H1 (cell line): ENCODE results near the gene SPATA6L. TPM values are rescaled to one million over a fixed set of nuclear protein-coding genes. Genes with fewer than 3 reads are reported as not detected.
A peak's percentile ranks its signal among the peaks of the same experiment; 100 is the strongest.

Experiments
- CTCF ChIA-PET: fragments of 300-600 bp; sonication (Branson Sonifier 250); formaldehyde crosslinking; loops from one replicate; lab custom pipeline; 2021; ENCODE audit not compliant: partially characterized antibody; lab: Charles Lee
- POLR2A ChIA-PET: fragments of 300-600 bp; sonication (Branson Sonifier 250); formaldehyde crosslinking; loops from one replicate; lab custom pipeline; 2021; ENCODE audit warnings: inconsistent platforms; ENCODE audit not compliant: partially characterized antibody; lab: Charles Lee
- DNase-seq, 2 experiments: peaks; one replicate each; pipeline versions ENCODE4 v3.0.0 to v3.0.0-alpha.2; 2010 to 2022; ENCODE audit warnings: low spot score in 2 of 2, low read depth in 1 of 2, mixed read lengths in 1 of 2
- FAIRE-seq: peaks from 2 replicates; lab custom pipeline; 2011; peaks lifted over from hg19 to GRCh38; lab: Jason Lieb, UNC
- H2AFZ ChIP-seq: 2 replicates; pipeline ENCODE4 v1.8.1; 2012; ENCODE audit warnings: low read length, inconsistent platforms
- H2AK5ac ChIP-seq: 2 replicates; pipeline ENCODE4 v1.6.1; 2013; ENCODE audit warnings: low read depth, low read length
- H2BK120ac ChIP-seq: replicated peaks from 2 replicates; pipeline ENCODE3; 2013; ENCODE audit warnings: low read depth, low read length, inconsistent platforms
- H2BK12ac ChIP-seq: 2 replicates; pipeline ENCODE4 v1.6.1; 2013; ENCODE audit warnings: low read depth, low read length
- H2BK15ac ChIP-seq: 2 replicates; pipeline ENCODE4 v1.6.1; 2013; ENCODE audit warnings: low read length
- H2BK20ac ChIP-seq: 2 replicates; pipeline ENCODE4 v1.6.1; 2013; ENCODE audit warnings: low read length
- H2BK5ac ChIP-seq: 2 replicates; pipeline ENCODE4 v1.6.1; 2013; ENCODE audit warnings: low read depth, low read length
- H3K14ac ChIP-seq: 2 replicates; pipeline ENCODE4 v1.6.1; 2013; ENCODE audit warnings: inconsistent platforms; ENCODE audit not compliant: insufficient read length
- H3K18ac ChIP-seq: 2 replicates; pipeline ENCODE4 v1.6.1; 2013; ENCODE audit warnings: low read length; ENCODE audit errors: extremely low read depth
- H3K23ac ChIP-seq: 2 replicates; pipeline ENCODE4 v1.6.1; 2013; ENCODE audit warnings: inconsistent platforms; ENCODE audit not compliant: insufficient read length
- H3K23me2 ChIP-seq: 2 replicates; pipeline ENCODE4 v1.6.1; 2013; ENCODE audit warnings: low read depth, low read length
- H3K27ac ChIP-seq: 2 replicates; pipeline ENCODE4 v1.6.1; 2011; ENCODE audit warnings: low read depth, low read length, inconsistent platforms
- H3K27me3 ChIP-seq, 4 experiments: replicated peaks in 1 of 4; 1 replicate in 1 of 4; 2 replicates in 3 of 4; pipeline versions ENCODE4 v1.6.1 to v1.8.1; 2011 to 2013; ENCODE audit warnings: low read length in 3 of 4, mild to moderate bottlenecking in 3 of 4, inconsistent platforms in 2 of 4, mixed read lengths in 2 of 4, moderate library complexity in 1 of 4; ENCODE audit not compliant: control insufficient read depth in 3 of 4, insufficient read depth in 3 of 4; ENCODE audit errors: extremely low read depth in 1 of 4
- H3K36me3 ChIP-seq, 4 experiments: 2 replicates each; pipeline versions ENCODE4 v1.6.1 to v1.8.1; 2011 to 2013; ENCODE audit warnings: mild to moderate bottlenecking in 4 of 4, low read length in 3 of 4, moderate library complexity in 2 of 4, control low read depth in 1 of 4, inconsistent platforms in 1 of 4; ENCODE audit not compliant: insufficient read depth in 4 of 4, control insufficient read depth in 2 of 4
- H3K4ac ChIP-seq: replicated peaks from 2 replicates; pipeline ENCODE3; 2013; ENCODE audit warnings: low read length, low read depth, mixed read lengths, inconsistent platforms; ENCODE audit not compliant: insufficient read length
- H3K4me1 ChIP-seq, 4 experiments: replicated peaks in 1 of 4; 1 replicate in 1 of 4; 2 replicates in 3 of 4; pipeline versions ENCODE4 v1.6.1 to v1.8.1; 2011 to 2013; ENCODE audit warnings: low read length in 3 of 4, inconsistent platforms in 2 of 4, mixed read lengths in 1 of 4; ENCODE audit not compliant: insufficient read depth in 4 of 4, control insufficient read depth in 3 of 4
- H3K4me2 ChIP-seq, 2 experiments: 2 replicates each; pipeline versions ENCODE4 v1.6.1 to v1.8.1; 2011 to 2013; ENCODE audit warnings: low read depth in 2 of 2, low read length in 2 of 2, control low read depth in 1 of 2, inconsistent platforms in 1 of 2, mild to moderate bottlenecking in 1 of 2; ENCODE audit not compliant: insufficient read depth in 1 of 2
- H3K4me3 ChIP-seq, 4 experiments: fragments of 200-600, 300-600 bp in 1 of 4; sonication (generic), shearing (Covaris generic), sonication (Bioruptor Twin) in 1 of 4; 2 replicates each; pipeline versions ENCODE4 v1.5.1 to v1.8.1; 2011 to 2016; ENCODE audit warnings: low read length in 4 of 4, low read depth in 3 of 4, control low read depth in 2 of 4, inconsistent platforms in 2 of 4, mild to moderate bottlenecking in 2 of 4, mixed read lengths in 1 of 4, moderate library complexity in 1 of 4; ENCODE audit not compliant: insufficient read depth in 2 of 4; ENCODE audit errors: extremely low read depth in 1 of 4
- H3K56ac ChIP-seq: replicated peaks from 2 replicates; pipeline ENCODE3; 2013; ENCODE audit warnings: low read depth, mild to moderate bottlenecking, mixed read lengths, low read length, inconsistent platforms; ENCODE audit not compliant: insufficient read length
- H3K79me1 ChIP-seq: 2 replicates; pipeline ENCODE4 v1.6.1; 2013; ENCODE audit warnings: low read depth, low read length, control low read depth
- H3K79me2 ChIP-seq, 2 experiments: 2 replicates each; pipeline versions ENCODE4 v1.6.1 to v1.8.1; 2012 to 2013; ENCODE audit warnings: low read length in 2 of 2, mild to moderate bottlenecking in 2 of 2, inconsistent platforms in 1 of 2; ENCODE audit not compliant: insufficient read depth in 2 of 2, control insufficient read depth in 1 of 2
- H3K9ac ChIP-seq, 4 experiments: replicated peaks in 1 of 4; 1 replicate in 1 of 4; 2 replicates in 3 of 4; pipeline versions ENCODE4 v1.6.1 to v1.8.1; 2011 to 2013; ENCODE audit warnings: low read depth in 3 of 4, low read length in 3 of 4, control low read depth in 2 of 4, mild to moderate bottlenecking in 2 of 4, moderate library complexity in 2 of 4, inconsistent platforms in 1 of 4; ENCODE audit errors: extremely low read depth in 1 of 4
- H3K9me3 ChIP-seq, 2 experiments: 2 replicates each; pipeline versions ENCODE4 v1.6.1 to v1.8.1; 2012 to 2013; ENCODE audit warnings: mild to moderate bottlenecking in 2 of 2, moderate library complexity in 2 of 2, control low read depth in 1 of 2, inconsistent platforms in 1 of 2, low read depth in 1 of 2, low read length in 1 of 2, mixed read lengths in 1 of 2; ENCODE audit not compliant: insufficient read depth in 2 of 2
- H4K20me1 ChIP-seq, 2 experiments: replicated peaks in 1 of 2; 2 replicates each; pipeline versions ENCODE3 to v1.8.1; 2011 to 2013; ENCODE audit warnings: inconsistent platforms in 2 of 2, low read length in 2 of 2, mild to moderate bottlenecking in 1 of 2; ENCODE audit not compliant: insufficient read depth in 2 of 2, control insufficient read depth in 1 of 2
- H4K5ac ChIP-seq: 2 replicates; pipeline ENCODE4 v1.6.1; 2013; ENCODE audit warnings: low read length, low read depth, mixed read lengths, inconsistent platforms; ENCODE audit not compliant: insufficient read length
- H4K8ac ChIP-seq: 2 replicates; pipeline ENCODE4 v1.8.0; 2013; ENCODE audit warnings: mild to moderate bottlenecking, moderate library complexity, low read length, inconsistent platforms; ENCODE audit not compliant: insufficient read depth; ENCODE audit errors: extremely low read depth
- H4K91ac ChIP-seq: replicated peaks from 2 replicates; pipeline ENCODE3; 2013; ENCODE audit warnings: low read length, mixed read lengths, inconsistent platforms; ENCODE audit not compliant: insufficient read length
- CBX8 ChIP-seq: fragments of 300-800, 300-1000 bp; sonication (generic); IDR thresholded peaks from 2 replicates; pipeline ENCODE4 v1.7.1; 2016; ENCODE audit warnings: low read depth, low read length, borderline replicate concordance
- CHD2 ChIP-seq: IDR thresholded peaks from 2 replicates; pipeline ENCODE4 v1.6.1; 2012; ENCODE audit warnings: low read length, improper control_type of control experiment
- CREB1 ChIP-seq: IDR thresholded peaks from 2 replicates; pipeline ENCODE4 v1.6.1; 2012; ENCODE audit warnings: inconsistent platforms
- FOSL1 ChIP-seq: IDR thresholded peaks from 2 replicates; pipeline ENCODE4 v1.6.1; 2011; ENCODE audit warnings: mild to moderate bottlenecking, low read depth, low read length, moderate library complexity; ENCODE audit not compliant: insufficient read depth
- GABPA ChIP-seq: IDR thresholded peaks from 2 replicates; pipeline ENCODE4 v1.6.1; 2011; ENCODE audit warnings: mild to moderate bottlenecking, low read length, moderate library complexity, borderline replicate concordance; ENCODE audit not compliant: insufficient read depth
- JUN ChIP-seq: IDR thresholded peaks from 2 replicates; pipeline ENCODE4 v1.6.1; 2011; ENCODE audit warnings: low read depth, mild to moderate bottlenecking, improper control_type of control experiment, low read length
- NANOG ChIP-seq: IDR thresholded peaks from 2 replicates; pipeline ENCODE4 v1.6.1; 2011; ENCODE audit warnings: low read length, low read depth, mild to moderate bottlenecking, inconsistent platforms; ENCODE audit not compliant: insufficient read depth, poor library complexity, severe bottlenecking
- NRF1 ChIP-seq: IDR thresholded peaks from 2 replicates; pipeline ENCODE4 v1.6.1; 2011; ENCODE audit warnings: mild to moderate bottlenecking, low read depth, low read length, improper control_type of control experiment
- POLR2A ChIP-seq, 2 experiments: IDR thresholded peaks; 1 replicate in 1 of 2; 2 replicates in 1 of 2; pipeline ENCODE4 v1.6.1; 2011; ENCODE audit warnings: low read depth in 2 of 2, low read length in 2 of 2, mild to moderate bottlenecking in 2 of 2; ENCODE audit errors: control extremely low read depth in 1 of 2
- SP1 ChIP-seq: IDR thresholded peaks from 2 replicates; pipeline ENCODE4 v1.6.1; 2011; ENCODE audit warnings: low read depth, low read length
- TBP ChIP-seq: IDR thresholded peaks from 2 replicates; pipeline ENCODE4 v1.6.1; 2011; ENCODE audit warnings: low read depth, low read length, improper control_type of control experiment
- YY1 ChIP-seq: IDR thresholded peaks from 2 replicates; pipeline ENCODE4 v1.6.1; 2011; ENCODE audit warnings: low read depth, mild to moderate bottlenecking, low read length
- ZNF274 ChIP-seq: IDR thresholded peaks from 2 replicates; pipeline ENCODE4 v1.7.0; 2012; ENCODE audit warnings: low read length, borderline replicate concordance; ENCODE audit errors: extremely low read depth
- WGBS, 2 experiments: shearing (Covaris generic) in 1 of 2; methylation state at CpG; one replicate each; pipeline versions ENCODE4 v1.1.6 to v1.1.7; 2013 to 2015; ENCODE audit warnings: low lambda C conversion rate in 2 of 2, mixed read lengths in 2 of 2, inconsistent platforms in 1 of 2, low coverage in 1 of 2, missing lambda C conversion rate in 1 of 2; ENCODE audit not compliant: insufficient replicate concordance in 2 of 2, insufficient coverage in 1 of 2, insufficient read length in 1 of 2; ENCODE audit errors: extremely low coverage in 1 of 2, missing lambda C conversion rate in 1 of 2; 5-methylcytosine and 5-hydroxymethylcytosine counted together
- polyA plus RNA-seq, 7 experiments: library from polyadenylated mRNA; depleted of rRNA in 3 of 7; stranded (reverse) in 5 of 7; unstranded in 2 of 7; fragments of >200 nt in 5 of 7; fragments of 200-250 nt in 2 of 7; gene quantifications; 1 replicate in 5 of 7; 2 replicates in 1 of 7; 4 replicates in 1 of 7; pipeline versions ENCODE4 v1.2.1 to v1.2.3, GENCODE V29; 2011 to 2013; ENCODE audit warnings: missing spikeins in 2 of 7, mixed read lengths in 2 of 7
- total RNA-seq: library from RNA; stranded (reverse); fragmentation: NEBNext Ultra II Directional; extraction: Animal tissue kit (Norgen Biotek cat#: 25700); gene quantifications from 2 replicates; pipeline ENCODE4 v1.2.1, GENCODE V29; 2021

The SPATA6L gene
- total and polyA plus RNA-seq, 2 of the 8 experiments (the other 6 are each of a cell fraction or from before 2014, with no cell fraction given) = 0.57 to 1.1 TPM

DNA sequence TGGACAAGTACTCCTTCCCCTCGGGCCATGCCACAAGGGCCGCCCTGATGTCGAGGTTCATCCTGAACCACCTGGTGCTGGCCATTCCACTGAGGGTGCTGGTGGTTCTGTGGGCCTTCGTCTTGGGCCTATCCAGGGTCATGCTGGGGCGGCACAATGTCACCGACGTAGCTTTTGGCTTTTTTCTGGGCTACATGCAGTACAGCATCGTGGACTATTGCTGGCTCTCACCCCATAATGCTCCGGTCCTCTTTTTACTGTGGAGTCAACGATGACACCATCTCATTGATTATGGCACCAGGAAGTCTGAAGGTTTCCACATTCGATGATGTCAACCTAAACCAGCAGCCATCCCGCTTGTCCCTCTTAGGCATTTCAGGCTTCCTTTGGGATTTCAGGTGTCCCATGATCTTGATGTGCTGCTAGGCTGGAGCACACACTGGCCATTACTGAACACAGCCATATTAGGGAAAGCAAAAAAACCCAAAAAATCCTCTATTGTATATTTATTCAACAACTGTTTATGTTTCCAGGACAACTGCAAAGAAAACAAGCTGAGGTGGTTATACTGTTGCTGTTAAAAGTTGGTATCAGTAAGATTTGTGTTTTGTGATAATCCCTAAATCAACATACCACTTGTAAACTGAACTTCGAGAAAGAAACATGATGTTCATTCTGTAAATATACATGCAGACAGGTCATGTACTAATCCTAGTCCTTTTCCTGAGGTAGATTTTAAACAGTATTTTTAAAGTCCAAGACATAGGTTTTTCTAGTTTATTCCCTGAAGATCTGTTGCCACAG is 3.1 kb downstream of the SPATA6L start:
- H3K36me3 ChIP-seq = no peaks in the 10 kb centered on the region
- H3K4me2 ChIP-seq = peak overlapping the region; percentile 94 to 95
- FAIRE-seq (no peak), DNase-seq (no peak)
- H2BK120ac ChIP-seq = no peak overlapping the region
- H2AK5ac ChIP-seq = no peak overlapping the region
- POLR2A ChIA-PET = interaction anchor here (0.9 to 3.3 kb wide), 5 partner anchors 9 to 78 kb away, joined by 3 to 12 read pairs (median 7); partner anchors contain the start of genes AK3 and CDC37L1
- H3K56ac ChIP-seq = no peak overlapping the region
- no peak overlapping the region for H3K27ac ChIP-seq
- no peak overlapping the region for H2AFZ ChIP-seq
- H4K91ac ChIP-seq = no peak overlapping the region
- peak overlapping the region in 3 of 4 experiments; percentile 40 to 78 (median 68); a peak in 5 of 7 replicates for H3K9ac ChIP-seq
- no peak overlapping the region for H4K5ac ChIP-seq
- WGBS, 2 experiments = 64% methylated on average over 13 of the region's 13 CpGs; no CpG with 5 or more reads in 1 of the 2 experiments
- no peak overlapping the region for H3K23ac ChIP-seq
- peaks cover 16% of the 10 kb centered on the region for H3K23me2 ChIP-seq
- H3K18ac ChIP-seq = no peak overlapping the region
- peaks cover 4 to 23% (median 9%) of the 10 kb centered on the region in 4 experiments for H3K4me1 ChIP-seq
- peak overlapping the region; percentile 43; the same call in 1 of the 2 replicates for H4K8ac ChIP-seq
- peaks cover 3 to 9% of the 10 kb centered on the region in 2 experiments; a peak in 2 of 4 replicates for H3K79me2 ChIP-seq
- H3K79me1 ChIP-seq = peaks cover 6% of the 10 kb centered on the region; the same call in 1 of the 2 replicates
- H2BK12ac ChIP-seq = 0 out of 2 replicates have a peak overlapping the region, but pooled peaks have one; percentile 18
- H3K9me3 ChIP-seq = no peaks in the 10 kb centered on the region
- H4K20me1 ChIP-seq = no peaks in the 10 kb centered on the region
- CTCF ChIA-PET = interaction anchor here (0.6 to 2.0 kb wide), 8 partner anchors 18 to 301 kb away, joined by 3 to 7 read pairs (median 3); no protein-coding TSS in a partner anchor
- H3K27me3 ChIP-seq = no peaks in the 10 kb centered on the region
- H2BK15ac ChIP-seq = no peak overlapping the region; the same call in 1 of the 2 replicates
- no peak overlapping the region for H3K4ac ChIP-seq
- peak overlapping the region; percentile 46 to 84 (median 82) for H3K4me3 ChIP-seq
- no peak overlapping the region for H3K14ac ChIP-seq
- H2BK20ac ChIP-seq = no peak overlapping the region
- peak overlapping the region; percentile 88; the same call in 1 of the 2 replicates for H2BK5ac ChIP-seq
- TF ChIP-seq NANOG (no peak), JUN (no peak), FOSL1 (no peak), POLR2A (IDR thresholded peaks at IDR 0.05; ENCODE audit: control extremely low read depth in 1 of 2, low read depth in 2 of 2, low read length in 2 of 2) (no peak), ZNF274 (no peak), CHD2 (no peak), YY1 (no peak), CBX8 (no peak), SP1 (no peak), NRF1 (no peak), TBP (no peak), CREB1 (no peak), GABPA (no peak)
